GM12878 (cell line): ENCODE data around the gene RNF31.

ENCODE experiments used
- BACH1 ChIP-seq: fragments of 450-650 bp; IDR thresholded peaks from 2 replicates; pipeline ENCODE4 v1.6.1; 2017; ENCODE audit warnings: mild to moderate bottlenecking, borderline replicate concordance
- CHD2 ChIP-seq: IDR thresholded peaks from 2 replicates; pipeline ENCODE4 v1.6.1; 2011; ENCODE audit warnings: low read depth, low read length, improper control_type of control experiment, borderline replicate concordance
- CTCF ChIP-seq, 3 experiments: IDR thresholded peaks in 2 of 3; conservative IDR thresholded peaks in 1 of 3; 2 replicates each; pipeline ENCODE4 v1.5.1; 2011; ENCODE audit warnings: low read depth in 3 of 3, low read length in 3 of 3, mild to moderate bottlenecking in 3 of 3, control low read depth in 2 of 3, moderate library complexity in 2 of 3, inconsistent platforms in 1 of 3, mixed read lengths in 1 of 3; ENCODE audit not compliant: control insufficient read depth in 2 of 3, insufficient read depth in 1 of 3; ENCODE audit errors: extremely low read depth in 1 of 3
- MTA3 ChIP-seq: IDR thresholded peaks from 2 replicates; pipeline ENCODE4 v1.6.1; 2012; ENCODE audit warnings: low read length, inconsistent platforms, borderline replicate concordance
- MXI1 ChIP-seq: fragments of 150-350 bp; IDR thresholded peaks from 2 replicates; pipeline ENCODE4 v1.6.1; 2011; ENCODE audit warnings: low read depth, mild to moderate bottlenecking, inconsistent platforms, low read length, improper control_type of control experiment
- POLR2A ChIP-seq: IDR thresholded peaks from 2 replicates; pipeline ENCODE4 v1.6.1; 2011; ENCODE audit warnings: low read depth, mild to moderate bottlenecking, low read length
- TBL1XR1 ChIP-seq: IDR thresholded peaks from 2 replicates; pipeline ENCODE4 v1.6.1; 2012; ENCODE audit warnings: low read depth, low read length, improper control_type of control experiment
- TCF7 ChIP-seq: IDR thresholded peaks from 2 replicates; pipeline ENCODE4 v1.6.1; 2014; ENCODE audit warnings: antibody characterized with exemption, borderline replicate concordance
- ZNF274 ChIP-seq: IDR thresholded peaks from one replicate; pipeline ENCODE4 v1.8.0; 2011; ENCODE audit not compliant: insufficient read length, insufficient read depth

- no peak for TF ChIP-seq CTCF (IDR thresholded peaks at IDR 0.05 in 2 of 3, conservative IDR thresholded peaks at IDR 0.05 in 1 of 3; ENCODE audit: control insufficient read depth in 2 of 3, extremely low read depth in 1 of 3, insufficient read depth in 1 of 3, low read depth in 3 of 3, low read length in 3 of 3)
- TF ChIP-seq TCF7 = no peak
- no peak for TF ChIP-seq TBL1XR1
- TF ChIP-seq ZNF274 = no peak
- no peak for TF ChIP-seq CHD2
- TF ChIP-seq POLR2A = no peak
- no peak for TF ChIP-seq MXI1
- TF ChIP-seq BACH1 = no peak
- no peak for TF ChIP-seq MTA3
Observed at GRCh38 chr14:24176599-24176998, 29.3 kb downstream of the RNF31 start.
